ENCODE measurements around the gene PAXIP1.
"Not testable (repeated sequence)": the region's sequence is repeated elsewhere in the genome, so short reads cannot be mapped to it uniquely, and the experiment has no call there.

PAXIP1 gene

GRCh38 chr7:154943906-154944305 is 59.0 kb downstream of the PAXIP1 start:
- in situ Hi-C loops (cut with MboI; ENCODE audit: low sequenced_read_pairs): no loop called here

DNA sequence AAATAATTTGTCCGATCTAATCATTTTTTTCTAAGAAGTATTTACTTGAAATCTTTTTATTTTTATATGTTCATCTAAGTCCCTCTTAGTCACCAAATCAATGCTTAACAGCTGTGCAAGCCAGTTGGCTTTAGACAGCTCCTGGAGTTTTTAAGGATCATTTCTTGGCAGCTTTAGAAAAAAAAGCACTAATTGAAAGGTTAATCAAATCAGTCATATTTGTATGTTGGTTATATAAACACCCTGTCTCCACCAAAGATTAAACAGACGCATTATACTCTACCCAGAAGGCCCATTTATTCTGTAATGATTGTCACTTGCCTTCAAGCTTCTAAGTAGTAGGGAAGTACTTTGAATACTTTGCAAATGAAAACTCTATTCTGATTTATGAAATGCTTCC is 60.2 kb downstream of the PAXIP1 start:
- in situ Hi-C loops (cut with MboI; ENCODE audit: low sequenced_read_pairs): no loop called here

DNA sequence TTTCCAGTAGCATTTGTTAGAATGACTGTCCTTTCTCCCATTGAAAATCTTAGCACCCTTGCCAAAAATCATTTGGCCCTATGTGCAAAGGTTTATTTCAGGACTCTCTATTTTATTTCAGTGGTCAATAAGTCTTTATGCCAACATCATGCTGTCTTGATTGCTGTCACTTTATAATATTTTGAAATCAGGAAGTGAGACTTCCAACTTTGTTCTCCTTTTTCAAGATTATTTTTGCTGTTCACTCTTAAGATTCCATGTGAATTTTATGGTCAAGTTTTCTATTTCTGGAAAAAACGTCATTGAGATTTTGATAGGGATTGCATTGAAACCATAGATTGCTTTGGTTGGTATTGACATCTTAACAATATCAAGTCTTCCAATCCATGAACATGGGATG is 65.1 kb downstream of the PAXIP1 start:
- in situ Hi-C loops (cut with MboI; ENCODE audit: low sequenced_read_pairs): no loop called here

GRCh38 chr7:154934353-154934952 is 68.5 kb downstream of the PAXIP1 start:
- in situ Hi-C loops (cut with MboI; ENCODE audit: low sequenced_read_pairs): not testable (repeated sequence)

DNA sequence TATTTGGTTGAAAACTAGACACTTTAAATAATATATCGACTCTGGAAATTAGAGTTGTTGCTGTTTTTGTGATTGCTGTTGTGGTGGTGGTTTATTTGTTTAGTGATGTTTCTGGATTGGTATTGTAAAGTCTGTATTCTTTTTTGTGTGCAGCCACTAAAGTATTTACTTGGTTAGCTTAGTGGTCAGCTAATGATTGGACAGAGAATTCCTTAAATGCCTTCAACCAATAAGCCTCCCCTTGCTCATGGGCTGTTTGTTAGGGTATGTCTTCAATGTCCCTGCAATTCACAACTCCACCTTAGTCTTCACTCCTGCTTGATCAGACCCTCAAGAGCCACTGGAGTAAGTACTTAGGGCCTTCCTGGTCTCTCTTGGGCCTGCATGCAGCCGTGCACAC is 71.0 kb downstream of the PAXIP1 start:
- in situ Hi-C loops (cut with MboI; ENCODE audit: low sequenced_read_pairs): no loop called here

- in situ Hi-C loops (cut with MboI; ENCODE audit: low sequenced_read_pairs): no loop called here
Observed at GRCh38 chr7:154929006-154929726, 73.8 kb downstream of the PAXIP1 start.

GRCh38 chr7:154928136-154929005 is 74.6 kb downstream of the PAXIP1 start:
- in situ Hi-C loops (cut with MboI; ENCODE audit: low sequenced_read_pairs): no loop called here

- in situ Hi-C loops (cut with MboI; ENCODE audit: low sequenced_read_pairs): no loop called here
Observed at GRCh38 chr7:154927624-154928125, 75.2 kb downstream of the PAXIP1 start.

GRCh38 chr7:154922472-154922871 is 80.5 kb downstream of the PAXIP1 start:
- in situ Hi-C loops (cut with MboI; ENCODE audit: low sequenced_read_pairs): loop anchor here (25.0 kb wide), 1 partner anchor 415 kb away; no protein-coding TSS in a partner anchor

DNA sequence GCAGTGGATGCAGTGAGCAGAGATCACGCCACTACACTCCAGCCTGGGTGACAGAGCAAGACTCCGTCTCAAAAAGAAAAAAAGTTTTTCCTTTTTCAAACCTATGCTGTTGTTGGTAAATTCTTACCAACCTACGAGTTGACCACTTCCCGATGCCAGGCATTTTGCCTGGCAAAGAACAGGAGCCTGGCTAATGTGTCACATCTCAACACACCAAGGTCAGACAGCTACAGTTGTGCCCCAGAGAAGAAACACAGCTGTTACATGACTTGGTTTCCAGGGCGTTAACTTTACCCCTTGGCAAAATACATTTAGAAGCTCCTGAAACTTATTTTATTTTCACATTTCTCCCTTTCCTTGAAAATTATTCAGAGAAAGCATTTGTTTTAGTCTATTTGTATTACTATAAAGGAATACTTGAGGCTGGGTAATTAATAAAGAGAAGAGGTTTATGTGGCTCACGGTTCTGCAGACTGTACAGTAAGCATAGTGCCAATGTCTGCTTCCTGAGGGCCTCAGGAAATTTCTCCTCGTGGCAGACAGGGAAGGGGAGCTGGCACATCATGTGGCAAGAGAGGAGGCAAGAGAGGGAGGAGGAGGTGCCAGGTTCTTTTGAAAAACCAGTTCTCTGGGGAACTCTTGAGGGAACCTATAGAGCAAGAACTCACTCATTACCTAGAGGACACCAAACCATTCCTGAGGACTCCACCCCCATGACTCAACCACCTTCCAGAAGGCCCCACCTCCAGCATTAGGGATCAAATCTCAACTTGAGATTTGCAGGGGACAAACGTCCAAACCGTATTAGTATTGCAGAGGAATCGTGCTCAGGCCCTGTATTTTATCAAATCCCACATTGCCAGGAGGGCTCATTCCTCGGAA is 83.3 kb downstream of the PAXIP1 start:
- in situ Hi-C loops (cut with MboI; ENCODE audit: low sequenced_read_pairs): loop anchor here (25.0 kb wide), 1 partner anchor 418 kb away; no protein-coding TSS in a partner anchor

- in situ Hi-C loops (cut with MboI; ENCODE audit: low sequenced_read_pairs): loop anchor here (25.0 kb wide), 1 partner anchor 419 kb away; no protein-coding TSS in a partner anchor
Observed at GRCh38 chr7:154918741-154919140, 84.2 kb downstream of the PAXIP1 start.

- in situ Hi-C loops (cut with MboI; ENCODE audit: low sequenced_read_pairs): loop anchor here (25.0 kb wide), 1 partner anchor 419 kb away; no protein-coding TSS in a partner anchor
Observed at GRCh38 chr7:154918266-154918665, 84.7 kb downstream of the PAXIP1 start.

GRCh38 chr7:154917808-154918160 is 85.1 kb downstream of the PAXIP1 start:
- in situ Hi-C loops (cut with MboI; ENCODE audit: low sequenced_read_pairs): loop anchor here (25.0 kb wide), 1 partner anchor 420 kb away; no protein-coding TSS in a partner anchor

- in situ Hi-C loops (cut with MboI; ENCODE audit: low sequenced_read_pairs): loop anchor here (25.0 kb wide), 1 partner anchor 420 kb away; no protein-coding TSS in a partner anchor
Observed at GRCh38 chr7:154916856-154917807, 85.8 kb downstream of the PAXIP1 start.

- in situ Hi-C loops (cut with MboI; ENCODE audit: low sequenced_read_pairs): loop anchor here (25.0 kb wide), 1 partner anchor 421 kb away; no protein-coding TSS in a partner anchor
Observed at GRCh38 chr7:154916381-154916780, 86.5 kb downstream of the PAXIP1 start.

DNA sequence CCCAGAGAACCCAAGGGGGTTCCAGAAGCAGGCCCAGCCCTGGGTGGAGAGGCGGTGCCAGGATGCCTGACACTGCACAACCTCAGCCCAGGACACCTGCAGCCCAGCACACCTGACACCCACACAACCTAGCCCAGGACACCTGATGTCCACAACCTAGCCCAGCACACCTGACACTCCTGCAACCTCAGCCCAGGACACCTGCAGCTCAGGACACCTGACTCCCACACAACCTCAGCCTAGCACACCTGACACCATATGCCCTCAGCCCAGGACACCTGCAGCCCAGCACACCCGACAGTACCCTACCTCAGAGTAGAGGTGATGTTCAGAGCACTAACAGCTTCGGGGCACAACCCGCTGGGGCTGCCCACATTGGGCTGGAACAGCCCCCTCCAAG is 87.3 kb downstream of the PAXIP1 start:
- in situ Hi-C loops (cut with MboI; ENCODE audit: low sequenced_read_pairs): loop anchor here (25.0 kb wide), 1 partner anchor 422 kb away; no protein-coding TSS in a partner anchor

GRCh38 chr7:154914996-154915380 is 87.9 kb downstream of the PAXIP1 start:
- in situ Hi-C loops (cut with MboI; ENCODE audit: low sequenced_read_pairs): loop anchor here (25.0 kb wide), 1 partner anchor 422 kb away; no protein-coding TSS in a partner anchor

GRCh38 chr7:154914308-154914995 is 88.5 kb downstream of the PAXIP1 start:
- in situ Hi-C loops (cut with MboI; ENCODE audit: low sequenced_read_pairs): loop anchor here (25.0 kb wide), 1 partner anchor 423 kb away; no protein-coding TSS in a partner anchor
